Measurements from ENCODE around the gene SH3D19.

Gene SH3D19

GRCh38 chr4:151193414-151193813, 132.0 kb downstream of the SH3D19 start:
- Mint-ChIP-seq H3K27me3 (peaks cover 6% of the 10 kb centered on the region), H3K9me3 (no peaks in the 10 kb centered on the region), H3K36me3 (no peaks in the 10 kb centered on the region), H3K4me3 (no peak overlapping the region), H3K27ac (no peak overlapping the region), H3K4me1 (no peaks in the 10 kb centered on the region)
- CTCF ChIA-PET: no interaction called here
- DNase-seq: no peak

GRCh38 chr4:151192556-151193235, 132.7 kb downstream of the SH3D19 start:
- CTCF ChIA-PET: interaction anchor here (0.6 kb wide), 1 partner anchor 74 kb away, joined by 3 read pairs; no protein-coding TSS in a partner anchor
- no peak overlapping the region for H3K27ac Mint-ChIP-seq
- H3K4me3 Mint-ChIP-seq: no peak overlapping the region
- peaks cover 10% of the 10 kb centered on the region for H3K27me3 Mint-ChIP-seq
- DNase-seq: no peak
- no peaks in the 10 kb centered on the region for H3K9me3 Mint-ChIP-seq
- no peaks in the 10 kb centered on the region for H3K4me1 Mint-ChIP-seq
- no peaks in the 10 kb centered on the region for H3K36me3 Mint-ChIP-seq

GRCh38 chr4:151184523-151185458, 140.6 kb downstream of the SH3D19 start:
- Mint-ChIP-seq H3K9me3 (no peaks in the 10 kb centered on the region), H3K4me3 (no peak overlapping the region), H3K27me3 (peaks cover 4% of the 10 kb centered on the region), H3K36me3 (no peaks in the 10 kb centered on the region), H3K4me1 (no peaks in the 10 kb centered on the region), H3K27ac (no peak overlapping the region)
- no peak for DNase-seq
- CTCF ChIA-PET: interaction anchor here (0.6 kb wide), 1 partner anchor 101 kb away, joined by 3 read pairs; no protein-coding TSS in a partner anchor

- H3K4me1 Mint-ChIP-seq: no peaks in the 10 kb centered on the region
- H3K36me3 Mint-ChIP-seq: no peaks in the 10 kb centered on the region
- CTCF ChIA-PET: interaction anchor here (0.6 kb wide), 1 partner anchor 17 kb away, joined by 3 read pairs; no protein-coding TSS in a partner anchor
- no peak overlapping the region for H3K4me3 Mint-ChIP-seq
- no peaks in the 10 kb centered on the region for H3K9me3 Mint-ChIP-seq
- no peak overlapping the region for H3K27ac Mint-ChIP-seq
- DNase-seq: no peak
- H3K27me3 Mint-ChIP-seq: no peaks in the 10 kb centered on the region
Measured at GRCh38 chr4:151182455-151182996, 142.9 kb downstream of the SH3D19 start.

GRCh38 chr4:151176685-151177084, 148.7 kb downstream of the SH3D19 start:
- Mint-ChIP-seq H3K4me1 (no peaks in the 10 kb centered on the region), H3K27ac (no peak overlapping the region), H3K4me3 (no peak overlapping the region), H3K9me3 (no peaks in the 10 kb centered on the region), H3K27me3 (peaks cover 8% of the 10 kb centered on the region), H3K36me3 (no peaks in the 10 kb centered on the region)
- CTCF ChIA-PET: no interaction called here
- DNase-seq: no peak

- CTCF ChIA-PET: no interaction called here
- DNase-seq: no peak
- no peaks in the 10 kb centered on the region for H3K9me3 Mint-ChIP-seq
- H3K27me3 Mint-ChIP-seq: peaks cover 8% of the 10 kb centered on the region
- no peaks in the 10 kb centered on the region for H3K4me1 Mint-ChIP-seq
- no peak overlapping the region for H3K27ac Mint-ChIP-seq
- H3K36me3 Mint-ChIP-seq: no peaks in the 10 kb centered on the region
- H3K4me3 Mint-ChIP-seq: no peak overlapping the region
Measured at GRCh38 chr4:151175754-151176631, 149.4 kb downstream of the SH3D19 start.

GRCh38 chr4:151175233-151175632, 150.2 kb downstream of the SH3D19 start:
- H3K4me1 Mint-ChIP-seq: no peaks in the 10 kb centered on the region
- peaks cover 8% of the 10 kb centered on the region for H3K27me3 Mint-ChIP-seq
- H3K36me3 Mint-ChIP-seq: no peaks in the 10 kb centered on the region
- H3K27ac Mint-ChIP-seq: no peak overlapping the region
- no peak for DNase-seq
- H3K9me3 Mint-ChIP-seq: no peaks in the 10 kb centered on the region
- no peak overlapping the region for H3K4me3 Mint-ChIP-seq
- CTCF ChIA-PET: no interaction called here

- no peak for DNase-seq
- Mint-ChIP-seq H3K27ac (no peak overlapping the region), H3K9me3 (no peaks in the 10 kb centered on the region), H3K27me3 (peaks cover 8% of the 10 kb centered on the region), H3K36me3 (no peaks in the 10 kb centered on the region), H3K4me3 (no peak overlapping the region), H3K4me1 (no peaks in the 10 kb centered on the region)
- CTCF ChIA-PET: no interaction called here
Measured at GRCh38 chr4:151174784-151175183, 150.6 kb downstream of the SH3D19 start.

- Mint-ChIP-seq H3K4me3 (no peak overlapping the region), H3K27ac (no peak overlapping the region), H3K27me3 (peaks cover 11% of the 10 kb centered on the region), H3K36me3 (no peaks in the 10 kb centered on the region), H3K9me3 (no peaks in the 10 kb centered on the region), H3K4me1 (no peaks in the 10 kb centered on the region)
- DNase-seq: no peak
- CTCF ChIA-PET: no interaction called here
Measured at GRCh38 chr4:151173871-151174270, 151.5 kb downstream of the SH3D19 start.

- DNase-seq: no peak
- Mint-ChIP-seq H3K4me3 (no peak overlapping the region), H3K9me3 (no peaks in the 10 kb centered on the region), H3K36me3 (no peaks in the 10 kb centered on the region), H3K27ac (no peak overlapping the region), H3K4me1 (no peaks in the 10 kb centered on the region), H3K27me3 (peaks cover 26% of the 10 kb centered on the region)
- CTCF ChIA-PET: no interaction called here
Measured at GRCh38 chr4:151169900-151170299, 155.5 kb downstream of the SH3D19 start.

GRCh38 chr4:151169223-151169622, 156.2 kb downstream of the SH3D19 start:
- Mint-ChIP-seq H3K36me3 (no peaks in the 10 kb centered on the region), H3K27me3 (peaks cover 26% of the 10 kb centered on the region), H3K4me1 (no peaks in the 10 kb centered on the region), H3K27ac (no peak overlapping the region), H3K4me3 (no peak overlapping the region), H3K9me3 (no peaks in the 10 kb centered on the region)
- no peak for DNase-seq
- CTCF ChIA-PET: no interaction called here

GRCh38 chr4:151167561-151167960, 157.8 kb downstream of the SH3D19 start:
- Mint-ChIP-seq H3K9me3 (no peaks in the 10 kb centered on the region), H3K4me3 (no peak overlapping the region), H3K4me1 (no peaks in the 10 kb centered on the region), H3K27ac (no peak overlapping the region), H3K36me3 (no peaks in the 10 kb centered on the region), H3K27me3 (peaks cover 24% of the 10 kb centered on the region)
- no peak for DNase-seq
- CTCF ChIA-PET: no interaction called here

- H3K36me3 Mint-ChIP-seq: no peaks in the 10 kb centered on the region
- DNase-seq: no peak
Measured at GRCh38 chr4:151166636-151167035, 158.8 kb downstream of the SH3D19 start.

More at GRCh38 chr4:151166636-151167035, 158.8 kb downstream of the SH3D19 start:
- no peak overlapping the region for H3K4me3 Mint-ChIP-seq
- no peak overlapping the region for H3K27ac Mint-ChIP-seq
- H3K4me1 Mint-ChIP-seq: no peaks in the 10 kb centered on the region
- peaks cover 17% of the 10 kb centered on the region for H3K27me3 Mint-ChIP-seq
- CTCF ChIA-PET: no interaction called here
- H3K9me3 Mint-ChIP-seq: no peaks in the 10 kb centered on the region
